AG04449 (cell line): ENCODE data around the gene OBSL1.
A peak's percentile ranks its signal among the peaks of the same experiment; 100 is the strongest.

Source experiments
- CTCF ChIA-PET: fragments of 350-600 bp; formaldehyde crosslinking; extraction: SDS; loops from one replicate; lab custom pipeline; 2021; ENCODE audit warnings: antibody characterized with exemption; lab: Yijun Ruan, JAX
- POLR2A ChIA-PET: fragments of 400-600, 350-600 bp; formaldehyde crosslinking; extraction: SDS; loops from one replicate; lab custom pipeline; 2020; ENCODE audit warnings: antibody characterized with exemption, inconsistent platforms; lab: Yijun Ruan, JAX
- DNase-seq: peaks from one replicate; pipeline ENCODE4 v3.0.0-alpha.2; 2010; ENCODE audit warnings: low read depth, low spot score
- H3K4me3 ChIP-seq: 2 replicates; pipeline ENCODE4 v1.5.1; 2011; ENCODE audit warnings: low read depth, mild to moderate bottlenecking, control low read depth, low read length
- TF ChIP-seq, protein P1 (sequence below): IDR thresholded peaks from one replicate; pipeline ENCODE4 v1.5.1; 2011; ENCODE audit warnings: mild to moderate bottlenecking, moderate library complexity, low read length, control low read depth, inconsistent platforms; ENCODE audit not compliant: insufficient read depth; ENCODE audit errors: missing control alignments

The OBSL1 gene

DNA sequence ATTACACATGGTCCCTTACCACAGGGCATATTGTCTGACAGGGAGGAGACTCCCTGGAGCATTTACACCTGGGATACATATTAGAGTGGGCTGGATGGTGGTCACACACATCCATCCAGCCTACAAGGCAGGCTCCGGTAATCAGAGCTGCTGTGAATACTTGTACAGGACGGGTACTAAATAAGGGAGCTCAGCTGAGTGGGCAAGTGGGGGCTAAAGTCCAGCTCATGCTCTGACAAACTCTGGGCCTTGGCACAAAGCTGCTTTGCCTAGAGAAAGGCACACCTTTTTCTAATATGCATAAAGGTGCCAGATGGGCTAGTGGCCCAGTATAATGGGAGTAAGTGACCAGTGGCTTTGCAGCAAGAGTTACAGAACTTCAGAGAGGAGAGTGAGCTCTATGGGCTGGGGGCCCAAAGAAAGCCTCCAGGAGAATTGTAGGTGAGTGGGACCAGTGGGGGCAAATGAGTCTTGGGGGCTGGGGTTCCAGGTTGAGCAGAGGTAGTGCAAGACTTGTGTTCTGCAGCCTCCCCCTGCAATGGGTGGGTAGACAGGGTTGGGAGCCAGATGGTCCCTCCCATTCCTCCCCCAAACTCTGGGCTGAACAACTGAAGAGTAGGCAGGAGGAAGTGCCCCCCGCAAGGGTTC lies 25.9 kb downstream of the OBSL1 start:
- H3K4me3 ChIP-seq, result no peak overlapping the region
- no peak for DNase-seq
- POLR2A ChIA-PET, result interaction anchor here (0.7 kb wide), 1 partner anchor 12 kb away, joined by 3 read pairs; no protein-coding TSS in a partner anchor
- TF ChIP-seq, protein P1, sequence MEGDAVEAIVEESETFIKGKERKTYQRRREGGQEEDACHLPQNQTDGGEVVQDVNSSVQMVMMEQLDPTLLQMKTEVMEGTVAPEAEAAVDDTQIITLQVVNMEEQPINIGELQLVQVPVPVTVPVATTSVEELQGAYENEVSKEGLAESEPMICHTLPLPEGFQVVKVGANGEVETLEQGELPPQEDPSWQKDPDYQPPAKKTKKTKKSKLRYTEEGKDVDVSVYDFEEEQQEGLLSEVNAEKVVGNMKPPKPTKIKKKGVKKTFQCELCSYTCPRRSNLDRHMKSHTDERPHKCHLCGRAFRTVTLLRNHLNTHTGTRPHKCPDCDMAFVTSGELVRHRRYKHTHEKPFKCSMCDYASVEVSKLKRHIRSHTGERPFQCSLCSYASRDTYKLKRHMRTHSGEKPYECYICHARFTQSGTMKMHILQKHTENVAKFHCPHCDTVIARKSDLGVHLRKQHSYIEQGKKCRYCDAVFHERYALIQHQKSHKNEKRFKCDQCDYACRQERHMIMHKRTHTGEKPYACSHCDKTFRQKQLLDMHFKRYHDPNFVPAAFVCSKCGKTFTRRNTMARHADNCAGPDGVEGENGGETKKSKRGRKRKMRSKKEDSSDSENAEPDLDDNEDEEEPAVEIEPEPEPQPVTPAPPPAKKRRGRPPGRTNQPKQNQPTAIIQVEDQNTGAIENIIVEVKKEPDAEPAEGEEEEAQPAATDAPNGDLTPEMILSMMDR, result no peak
- CTCF ChIA-PET, result interaction anchor here (1.6 to 10.5 kb wide), 4 partner anchors 15 to 142 kb away, joined by 12 to 206 read pairs (median 83); no protein-coding TSS in a partner anchor

- TF ChIP-seq, protein P1, result no peak
- ChIA-PET CTCF (interaction anchor here (1.4 to 10.5 kb wide), 8 partner anchors 16 to 249 kb away, joined by 3 to 206 read pairs (median 16); no protein-coding TSS in a partner anchor), POLR2A (interaction anchor here (1.8 kb wide), 1 partner anchor 46 kb away, joined by 7 read pairs; the partner anchor contains the start of gene GMPPA)
- no peak for DNase-seq
- H3K4me3 ChIP-seq, result peak overlapping the region; percentile 80; the same call in 1 of the 2 replicates
Measured at GRCh38 chr2:219544567-219544966, 26.8 kb downstream of the OBSL1 start.

DNA sequence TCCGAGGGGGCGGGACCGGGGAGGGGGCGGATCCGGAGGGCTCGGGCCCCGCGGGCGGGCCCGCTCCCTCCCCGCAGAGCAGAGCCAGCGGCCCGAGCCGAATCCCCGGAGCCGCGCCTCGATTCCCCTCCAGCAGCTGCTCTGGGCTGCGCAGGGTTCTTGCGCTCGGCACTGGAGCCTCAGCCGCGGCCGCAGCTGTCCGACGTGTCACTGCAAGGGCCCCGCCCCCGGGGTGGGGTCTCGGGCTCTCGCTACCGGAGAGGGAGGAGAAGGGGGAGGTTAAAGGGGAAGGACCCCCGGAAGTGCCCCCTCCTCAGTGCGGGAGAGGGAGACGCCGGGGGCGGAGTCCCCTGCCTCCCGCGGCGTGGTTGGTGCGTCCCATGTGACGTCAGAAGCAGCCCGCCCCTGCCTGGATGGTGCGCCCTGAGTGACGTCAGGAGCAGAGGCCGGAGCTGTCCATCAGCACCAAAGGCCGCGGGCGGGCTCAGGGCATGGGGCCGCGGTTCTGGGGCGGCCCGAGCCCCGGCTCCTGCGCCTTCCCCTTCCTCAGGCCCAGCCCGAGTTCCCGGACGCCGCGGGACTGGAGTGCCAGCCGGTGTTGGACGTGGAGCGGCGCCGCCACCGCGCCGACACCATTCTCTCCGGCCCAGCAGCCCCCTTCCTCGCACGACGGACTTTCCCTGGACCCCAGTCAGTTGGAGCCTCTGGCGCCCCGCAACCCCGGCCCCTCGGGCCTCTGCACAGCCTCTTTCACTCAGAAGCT lies 27.6 kb downstream of the OBSL1 start, which contains the start of the genes CHPF and TMEM198:
CHPF (minus strand) TSS at position 214 of the 763 bp plus-strand sequence. CDS start 271 bp downstream, outside the sequence.
TMEM198 (plus strand) TSS at position 433 of the 763 bp plus-strand sequence. CDS start 700 bp downstream, outside the sequence.
- POLR2A ChIA-PET, result interaction anchor here (0.8 to 1.8 kb wide), 8 partner anchors 9 to 146 kb away, joined by 3 to 9 read pairs (median 6); partner anchors contain the start of genes GMPPA, INHA, OBSL1 and STK11IP
- CTCF ChIA-PET, result interaction anchor here (0.8 to 10.5 kb wide), 10 partner anchors 17 to 248 kb away, joined by 3 to 206 read pairs (median 7); no protein-coding TSS in a partner anchor

GRCh38 chr2:219542931-219543595 lies 28.3 kb downstream of the OBSL1 start:
- ChIA-PET CTCF (interaction anchor here (0.7 to 10.5 kb wide), 13 partner anchors 9 to 248 kb away, joined by 3 to 206 read pairs (median 6); no protein-coding TSS in a partner anchor), POLR2A (interaction anchor here (1.0 to 1.8 kb wide), 6 partner anchors 9 to 146 kb away, joined by 4 to 9 read pairs (median 6); partner anchors contain the start of genes GMPPA and STK11IP)
- H3K4me3 ChIP-seq, result peak overlapping the region; percentile 80
- TF ChIP-seq, protein P1, result no peak
- no peak for DNase-seq

More for the DNA sequence above, 27.6 kb downstream of the OBSL1 start, which contains the start of the genes CHPF and TMEM198:
- peak; percentile 87 for DNase-seq
- peak within 1 kb of the TSS; percentile 80 for H3K4me3 ChIP-seq
- TF ChIP-seq, protein P1, result no peak

GRCh38 chr2:219541611-219542180 lies 29.6 kb downstream of the OBSL1 start:
- ChIA-PET POLR2A (interaction anchor here (0.6 to 1.1 kb wide), 3 partner anchors 56 to 147 kb away, joined by 3 to 5 read pairs (median 4); partner anchors contain the start of gene STK11IP), CTCF (interaction anchor here (0.6 to 10.5 kb wide), 52 partner anchors 8 to 195 kb away, joined by 3 to 206 read pairs (median 4); partner anchors contain the start of genes GMPPA and STK11IP)
- peak overlapping the region; percentile 80 for H3K4me3 ChIP-seq
- no peak for DNase-seq
- TF ChIP-seq, protein P1, result peak; percentile 86
